SJSA1 (cell line): ENCODE results near the gene PDCD1. TPM values are rescaled to one million over a fixed set of nuclear protein-coding genes. Genes with fewer than 3 reads are reported as not detected.
"Not testable (repeated sequence)": the region's sequence is repeated elsewhere in the genome, so short reads cannot be mapped to it uniquely, and the experiment has no call there.

ENCODE experiments used
- DNase-seq, 2 experiments: peaks; one replicate each; pipeline ENCODE4 v3.0.0-alpha.2; 2015 to 2020; ENCODE audit warnings: low spot score in 2 of 2, low read depth in 1 of 2
- H3K27ac ChIP-seq: fragments of 250-450 bp; sonication (Bioruptor Pico); 2 replicates; pipeline ENCODE4 v1.5.1; 2020; ENCODE audit warnings: mild to moderate bottlenecking, moderate library complexity
- H3K27me3 ChIP-seq: fragments of 250-450 bp; sonication (Bioruptor Pico); replicated peaks from 2 replicates; pipeline ENCODE4 v1.5.1; 2020; ENCODE audit warnings: mild to moderate bottlenecking, moderate library complexity
- H3K36me3 ChIP-seq: fragments of 250-450 bp; sonication (Bioruptor Pico); 2 replicates; pipeline ENCODE4 v1.5.1; 2020; ENCODE audit warnings: mild to moderate bottlenecking
- H3K4me1 ChIP-seq: fragments of 250-450 bp; sonication (Bioruptor Pico); replicated peaks from 2 replicates; pipeline ENCODE4 v1.6.1; 2021; ENCODE audit warnings: mild to moderate bottlenecking
- H3K4me3 ChIP-seq: fragments of 250-450 bp; sonication (Bioruptor Pico); 2 replicates; pipeline ENCODE4 v1.5.1; 2020; ENCODE audit warnings: mild to moderate bottlenecking
- H3K9me3 ChIP-seq: fragments of 250-450 bp; sonication (Bioruptor Pico); replicated peaks from 2 replicates; pipeline ENCODE4 v1.5.1; 2020; ENCODE audit warnings: mild to moderate bottlenecking
- total RNA-seq: library from RNA; depleted of rRNA; stranded (reverse); fragments of >200 nt; shearing (Covaris generic); gene quantifications from 2 replicates; pipeline ENCODE4 v1.2.3, GENCODE V29; 2014; rRNA removed

PDCD1 gene
- not detected in 2 replicates for total RNA-seq

DNA sequence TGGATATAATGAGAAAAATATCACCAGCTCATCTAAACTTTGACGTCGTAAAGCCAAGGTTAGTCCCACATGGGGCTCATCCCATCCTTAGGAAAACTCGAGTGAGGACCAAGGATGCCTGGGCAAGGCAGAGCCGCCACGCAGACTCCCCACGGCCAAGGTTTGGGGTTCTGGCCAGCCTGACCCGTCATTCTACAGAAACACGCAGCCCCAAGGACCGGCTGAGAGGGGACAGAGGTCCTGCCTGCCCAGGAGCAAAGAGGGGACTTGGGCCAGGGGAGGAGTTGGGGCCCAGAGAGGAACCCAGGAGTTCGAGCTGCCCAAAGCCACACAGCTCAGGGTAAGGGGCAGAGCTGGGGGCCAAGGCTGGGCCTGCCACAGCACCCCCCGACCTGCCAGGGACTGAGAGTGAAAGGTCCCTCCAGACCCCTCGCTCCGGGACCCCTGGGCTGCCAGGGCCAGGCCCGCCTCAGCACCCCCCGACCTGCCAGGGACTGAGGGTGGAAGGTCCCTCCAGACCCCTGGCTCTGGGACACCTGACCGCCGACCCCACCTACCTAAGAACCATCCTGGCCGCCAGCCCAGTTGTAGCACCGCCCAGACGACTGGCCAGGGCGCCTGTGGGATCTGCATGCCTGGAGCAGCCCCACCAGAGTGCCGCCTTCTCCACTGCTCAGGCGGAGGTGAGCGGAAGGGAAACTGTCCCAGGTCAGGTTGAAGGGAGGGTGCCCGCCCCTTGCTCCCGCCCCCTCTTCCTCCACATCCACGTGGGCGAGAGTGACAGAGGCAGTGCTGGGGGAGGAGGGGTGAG is at the start of gene PDCD1:
TSS of gene PDCD1 (minus strand) at position 689 of the 811 bp plus-strand sequence. CDS start at position 633, 56 bp downstream.
- no peak within 1 kb of the TSS for H3K4me3 ChIP-seq
- no peaks in the 10 kb centered on the region for H3K36me3 ChIP-seq
- no peak for DNase-seq
- peaks cover 26% of the 10 kb centered on the region for H3K4me1 ChIP-seq
- peaks cover 5% of the 10 kb centered on the region for H3K27me3 ChIP-seq
- H3K27ac ChIP-seq = no peak within 1 kb of the TSS
- H3K9me3 ChIP-seq = no peaks in the 10 kb centered on the region

DNA sequence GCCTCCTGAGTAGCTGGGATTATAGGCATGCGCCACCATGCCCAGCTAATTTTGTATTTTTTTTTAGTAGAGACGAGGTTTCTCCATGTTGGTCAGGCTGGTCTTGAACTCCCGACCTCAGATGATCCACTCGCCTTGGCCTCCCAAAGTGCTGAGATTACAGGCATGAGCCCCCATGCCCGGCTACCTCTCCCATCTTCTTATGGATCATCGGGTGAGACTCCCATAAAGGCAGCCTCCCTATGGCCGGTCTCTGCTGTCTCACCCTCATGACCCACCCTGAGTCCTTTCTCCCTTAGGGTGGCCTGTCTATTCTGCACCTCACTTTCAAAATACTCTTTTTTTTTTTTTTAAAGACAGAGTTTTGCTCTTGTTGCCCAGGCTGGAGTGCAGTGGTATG is 49.1 kb upstream of the PDCD1 start:
- H3K27ac ChIP-seq, H3K27me3 ChIP-seq, DNase-seq, H3K4me1 ChIP-seq, H3K4me3 ChIP-seq, H3K9me3 ChIP-seq, H3K36me3 ChIP-seq: not testable (repeated sequence)

DNA sequence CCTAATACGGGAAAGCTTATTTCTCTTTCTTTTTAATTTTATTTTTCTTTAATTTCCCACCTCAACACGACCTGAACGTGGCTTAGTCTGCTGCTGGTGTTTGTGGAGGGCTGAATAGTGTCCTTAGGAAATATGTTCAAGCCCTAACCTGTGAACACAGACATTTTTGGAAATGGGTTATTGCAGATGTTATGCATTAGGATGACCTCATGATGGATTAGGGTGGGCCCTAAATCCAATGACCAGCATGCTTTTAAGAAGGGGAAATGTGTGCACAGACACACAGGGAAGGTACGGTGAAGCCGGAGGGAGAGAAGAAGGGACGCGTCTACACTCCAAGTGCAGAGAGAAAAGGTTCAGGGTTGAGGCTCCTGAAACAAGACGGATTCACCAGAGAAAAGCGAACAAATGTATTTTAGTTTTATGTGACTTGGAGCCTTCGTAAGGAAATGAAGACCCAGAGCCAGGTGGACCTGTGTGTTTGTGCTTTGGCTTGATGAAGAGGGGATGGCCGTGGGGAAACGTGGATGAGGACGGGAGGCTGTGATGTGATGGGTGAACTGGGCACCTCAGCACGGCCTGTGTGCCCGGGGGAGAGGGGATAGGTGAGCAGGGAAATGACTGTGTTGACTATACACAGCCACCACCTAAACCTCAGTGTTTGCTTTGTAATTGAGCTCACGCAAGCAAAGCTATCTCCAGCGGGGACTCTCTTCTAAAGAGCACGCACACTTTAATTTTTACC is 48.3 kb upstream of the PDCD1 start:
- no peaks in the 10 kb centered on the region for H3K36me3 ChIP-seq
- H3K9me3 ChIP-seq = no peaks in the 10 kb centered on the region
- no peak for DNase-seq
- H3K4me3 ChIP-seq = no peak overlapping the region
- no peaks in the 10 kb centered on the region for H3K4me1 ChIP-seq
- H3K27ac ChIP-seq = no peak overlapping the region
- peaks cover 10% of the 10 kb centered on the region; the same call in 1 of the 2 replicates for H3K27me3 ChIP-seq

DNA sequence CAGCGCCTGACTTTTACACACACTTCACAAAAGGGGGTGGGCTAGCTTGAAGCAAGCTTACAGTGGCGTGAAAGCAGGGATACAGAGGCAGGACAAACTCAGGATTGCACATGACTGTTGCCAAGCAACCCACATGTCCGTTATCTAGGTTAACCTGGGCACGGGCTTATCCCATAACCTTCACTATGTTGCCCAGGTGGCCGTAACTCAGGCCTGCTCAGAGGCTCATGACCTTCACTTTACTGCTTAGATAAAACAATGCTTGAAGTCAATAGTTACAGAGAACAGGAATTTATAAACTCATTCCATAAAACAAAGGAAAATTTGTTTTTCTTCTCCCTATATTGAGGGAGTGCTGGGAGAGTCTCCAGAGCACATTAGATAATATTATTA is 47.7 kb upstream of the PDCD1 start:
- H3K9me3 ChIP-seq, H3K4me3 ChIP-seq, H3K36me3 ChIP-seq, DNase-seq, H3K27ac ChIP-seq, H3K4me1 ChIP-seq: not testable (repeated sequence)
- peaks cover 16% of the 10 kb centered on the region; the same call in 1 of the 2 replicates for H3K27me3 ChIP-seq

DNA sequence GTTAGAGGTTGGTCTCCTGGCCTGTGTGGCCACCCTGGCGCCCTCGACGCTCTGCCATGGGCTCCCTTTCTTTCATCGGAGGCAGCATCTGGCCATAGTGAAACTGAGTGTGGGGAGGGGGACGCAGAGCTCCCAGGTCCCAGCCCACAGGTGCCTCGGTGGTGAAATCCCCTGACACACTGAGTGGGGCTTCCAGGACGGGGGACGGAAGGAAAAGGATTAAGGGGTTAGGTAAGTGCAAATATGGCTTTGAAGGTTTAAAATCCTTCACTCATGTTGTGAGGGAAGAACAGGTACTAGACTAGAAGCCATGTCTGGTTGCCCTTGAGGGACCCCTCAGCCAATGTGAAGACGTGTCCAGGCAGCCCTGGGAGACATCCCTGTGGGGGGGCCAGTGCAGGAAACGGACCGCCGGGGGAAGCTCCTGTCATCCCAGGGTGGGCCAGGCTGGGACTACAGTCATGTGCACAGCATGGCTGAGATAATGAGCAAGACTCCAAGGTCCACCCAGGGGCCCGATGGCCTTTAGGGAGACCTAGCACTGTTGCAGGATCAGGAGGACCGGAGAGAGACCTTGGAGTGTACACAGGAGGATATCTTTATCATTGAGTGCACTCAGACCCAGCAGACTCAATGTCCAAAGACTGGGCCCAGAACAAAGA is 47.2 kb upstream of the PDCD1 start:
- Histone ChIP-seq H3K27me3 (peaks cover 21% of the 10 kb centered on the region; the same call in 1 of the 2 replicates), H3K27ac (no peak overlapping the region), H3K4me3 (no peak overlapping the region), H3K36me3 (no peaks in the 10 kb centered on the region), H3K9me3 (no peaks in the 10 kb centered on the region), H3K4me1 (no peaks in the 10 kb centered on the region)
- peak in 1 of 2 experiments; percentile 42 for DNase-seq

DNA sequence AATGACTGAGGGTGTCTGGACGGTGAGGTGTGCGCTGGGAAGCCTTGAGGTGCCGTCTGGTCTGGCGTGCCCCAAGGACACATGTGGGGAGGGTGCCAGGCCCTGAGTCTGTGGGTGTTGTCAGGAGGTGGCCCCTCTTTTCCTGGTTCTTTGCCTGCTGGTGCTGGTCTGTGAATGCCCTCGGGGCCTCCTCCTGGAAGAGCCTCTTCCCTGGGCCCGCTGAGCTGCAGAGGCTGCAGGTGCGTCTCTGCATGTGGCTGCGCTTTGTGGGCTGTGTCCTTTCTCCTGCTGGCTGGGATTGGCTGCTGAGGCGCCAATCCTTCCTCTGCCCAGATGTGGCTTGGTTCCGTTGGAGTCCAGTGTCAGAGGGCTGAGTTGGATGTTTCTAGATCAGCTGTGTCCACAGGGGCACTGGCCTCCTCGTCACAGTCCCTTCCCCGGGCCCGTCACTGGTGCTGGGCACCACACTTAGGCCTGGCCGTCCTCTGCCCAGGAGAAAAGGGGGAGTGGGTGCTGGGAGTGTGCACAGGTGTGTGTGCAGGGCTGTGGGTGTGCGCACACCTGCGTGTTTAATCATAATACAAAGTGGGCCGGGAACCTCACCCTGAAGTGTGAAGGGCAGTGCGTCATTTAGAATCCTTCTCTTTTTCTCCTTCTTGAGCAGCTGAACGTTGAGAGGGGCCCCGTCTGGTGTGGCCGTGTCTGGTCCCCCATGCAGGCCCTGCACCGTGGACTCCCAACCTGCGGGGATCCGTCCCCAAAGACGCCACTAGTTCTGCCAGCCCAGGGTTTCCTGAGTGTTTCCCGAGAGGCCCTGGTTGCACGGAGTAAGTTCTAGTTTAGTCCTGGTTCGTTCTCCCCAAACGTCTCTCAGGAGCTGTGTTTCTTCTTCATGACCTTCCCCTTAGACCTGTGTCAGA is 46.4 kb upstream of the PDCD1 start:
- peaks cover 23% of the 10 kb centered on the region; the same call in 1 of the 2 replicates for H3K27me3 ChIP-seq
- no peaks in the 10 kb centered on the region for H3K4me1 ChIP-seq
- H3K4me3 ChIP-seq = no peak overlapping the region
- no peak overlapping the region for H3K27ac ChIP-seq
- H3K36me3 ChIP-seq = no peaks in the 10 kb centered on the region
- no peaks in the 10 kb centered on the region for H3K9me3 ChIP-seq
- DNase-seq = no peak

DNA sequence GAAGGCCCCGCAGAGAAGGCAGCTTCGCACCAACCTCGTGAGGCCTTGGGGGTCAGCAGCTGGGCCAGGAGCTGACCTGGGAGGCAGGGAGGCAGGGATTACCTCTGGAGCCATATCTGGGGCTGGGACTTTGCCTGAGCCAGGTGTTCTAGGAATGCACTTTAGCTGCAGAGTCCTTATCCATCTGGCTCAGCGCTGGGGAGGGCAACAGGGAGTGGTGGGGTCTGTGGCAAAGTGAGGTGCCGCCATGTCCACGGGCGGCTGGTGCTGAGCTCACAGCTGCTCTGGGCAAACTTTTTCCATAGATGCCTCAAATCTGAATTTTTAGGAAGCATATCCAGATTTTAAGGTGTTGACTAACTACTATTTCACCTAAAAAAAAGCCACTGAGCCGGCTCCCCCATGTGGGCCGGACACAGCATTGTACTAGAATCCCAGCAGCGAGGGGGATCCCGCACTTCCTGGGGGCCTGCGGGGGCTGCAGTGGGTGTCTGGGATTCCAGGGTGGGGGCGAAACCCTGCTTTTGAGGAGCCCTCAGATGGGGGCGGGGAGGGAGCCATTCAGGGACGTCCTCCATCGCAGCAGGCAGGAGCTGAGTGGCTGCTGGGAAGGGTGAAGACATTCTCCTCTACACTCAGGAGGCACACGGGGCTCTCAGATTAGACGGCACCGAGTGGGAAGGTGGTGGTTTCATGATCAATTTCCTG is 45.5 kb upstream of the PDCD1 start:
- DNase-seq = no peak
- Histone ChIP-seq H3K27ac (no peak overlapping the region), H3K4me1 (no peaks in the 10 kb centered on the region), H3K27me3 (peaks cover 23% of the 10 kb centered on the region; the same call in 1 of the 2 replicates), H3K36me3 (no peaks in the 10 kb centered on the region), H3K4me3 (no peak overlapping the region), H3K9me3 (no peaks in the 10 kb centered on the region)

DNA sequence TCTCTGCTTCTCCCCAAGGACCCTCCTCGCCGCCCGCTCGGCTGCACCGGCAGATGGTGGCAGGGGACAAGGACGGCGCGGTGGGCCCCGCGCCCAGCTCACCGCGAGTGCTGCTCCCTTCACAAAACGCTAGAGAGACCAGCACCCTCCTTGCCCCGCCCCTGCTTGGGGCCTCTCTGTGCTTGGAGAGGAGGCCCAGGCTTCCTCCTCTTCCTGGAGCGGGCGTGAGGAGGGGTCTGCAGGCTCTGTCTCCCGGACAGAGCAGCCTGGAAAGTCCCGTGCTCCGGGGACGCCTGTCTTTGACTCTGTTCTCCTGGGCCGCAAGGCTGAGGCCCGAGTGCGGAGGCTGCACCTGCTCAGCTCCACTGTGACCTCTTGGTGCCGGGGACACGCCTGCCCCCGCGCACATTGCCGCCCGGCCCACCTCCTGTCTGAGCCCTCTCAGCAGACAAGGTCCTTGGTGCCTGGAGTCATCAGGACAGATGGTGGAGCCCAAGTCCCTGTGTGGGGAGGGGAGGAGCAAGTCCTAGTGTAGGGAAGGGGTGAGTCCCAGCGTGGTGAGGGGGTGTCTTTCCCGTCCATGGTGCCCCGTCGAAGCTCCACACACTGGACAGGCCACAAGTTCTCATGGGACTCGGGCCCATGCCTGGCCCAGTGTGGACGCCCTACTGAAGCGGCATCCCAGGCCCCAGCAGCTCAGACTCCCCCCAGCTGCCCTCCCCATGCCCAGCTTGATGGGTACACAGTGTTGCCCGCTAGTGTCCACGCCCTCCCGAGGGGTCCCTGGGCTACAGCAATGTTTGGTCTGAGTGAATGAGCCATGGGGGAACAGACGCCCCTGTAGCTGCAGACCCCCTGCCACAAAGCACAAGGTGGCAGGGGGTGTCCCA is 44.7 kb upstream of the PDCD1 start:
- no peak overlapping the region for H3K4me3 ChIP-seq
- H3K27me3 ChIP-seq = peaks cover 23% of the 10 kb centered on the region; the same call in 1 of the 2 replicates
- no peak overlapping the region for H3K27ac ChIP-seq
- H3K36me3 ChIP-seq = no peaks in the 10 kb centered on the region
- peak in 1 of 2 experiments; percentile 40 for DNase-seq
- H3K9me3 ChIP-seq = no peaks in the 10 kb centered on the region
- no peaks in the 10 kb centered on the region for H3K4me1 ChIP-seq

DNA sequence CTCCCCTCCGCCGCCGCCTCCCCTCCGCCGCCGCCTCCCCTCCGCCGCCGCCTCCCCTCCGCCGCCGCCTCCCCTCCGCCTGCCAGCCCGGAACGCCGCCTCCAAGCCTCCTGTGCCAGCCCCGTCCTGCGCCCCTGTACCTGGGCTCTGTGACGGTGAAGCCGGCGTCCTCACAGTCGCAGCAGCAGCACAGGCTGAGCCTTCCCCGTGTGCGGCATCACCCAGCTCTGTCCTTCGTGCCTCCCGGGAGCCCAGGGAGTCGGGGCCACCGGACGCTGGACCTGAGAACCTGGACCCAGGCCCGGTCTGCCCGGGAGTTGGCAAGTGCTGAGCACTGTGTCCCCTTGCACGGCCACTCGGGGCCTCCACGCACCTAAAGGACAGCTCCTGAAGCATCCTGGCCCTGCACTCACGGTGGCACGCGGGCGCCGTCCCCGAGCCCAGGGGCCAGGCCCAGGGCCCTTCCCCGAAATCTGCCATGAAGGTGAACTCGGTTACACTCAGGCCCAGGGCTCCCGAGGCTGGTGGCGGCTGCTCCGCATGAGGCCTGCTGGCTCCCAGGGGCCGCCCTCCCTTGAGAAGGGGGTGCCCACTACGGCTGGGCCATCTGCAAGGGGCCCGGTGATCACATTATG is 43.8 kb upstream of the PDCD1 start:
- Histone ChIP-seq H3K4me3 (no peak overlapping the region), H3K27me3 (peaks cover 23% of the 10 kb centered on the region; the same call in 1 of the 2 replicates), H3K4me1 (no peaks in the 10 kb centered on the region), H3K9me3 (no peaks in the 10 kb centered on the region), H3K27ac (no peak overlapping the region), H3K36me3 (no peaks in the 10 kb centered on the region)
- peak in 1 of 2 experiments; percentile 40 for DNase-seq

DNA sequence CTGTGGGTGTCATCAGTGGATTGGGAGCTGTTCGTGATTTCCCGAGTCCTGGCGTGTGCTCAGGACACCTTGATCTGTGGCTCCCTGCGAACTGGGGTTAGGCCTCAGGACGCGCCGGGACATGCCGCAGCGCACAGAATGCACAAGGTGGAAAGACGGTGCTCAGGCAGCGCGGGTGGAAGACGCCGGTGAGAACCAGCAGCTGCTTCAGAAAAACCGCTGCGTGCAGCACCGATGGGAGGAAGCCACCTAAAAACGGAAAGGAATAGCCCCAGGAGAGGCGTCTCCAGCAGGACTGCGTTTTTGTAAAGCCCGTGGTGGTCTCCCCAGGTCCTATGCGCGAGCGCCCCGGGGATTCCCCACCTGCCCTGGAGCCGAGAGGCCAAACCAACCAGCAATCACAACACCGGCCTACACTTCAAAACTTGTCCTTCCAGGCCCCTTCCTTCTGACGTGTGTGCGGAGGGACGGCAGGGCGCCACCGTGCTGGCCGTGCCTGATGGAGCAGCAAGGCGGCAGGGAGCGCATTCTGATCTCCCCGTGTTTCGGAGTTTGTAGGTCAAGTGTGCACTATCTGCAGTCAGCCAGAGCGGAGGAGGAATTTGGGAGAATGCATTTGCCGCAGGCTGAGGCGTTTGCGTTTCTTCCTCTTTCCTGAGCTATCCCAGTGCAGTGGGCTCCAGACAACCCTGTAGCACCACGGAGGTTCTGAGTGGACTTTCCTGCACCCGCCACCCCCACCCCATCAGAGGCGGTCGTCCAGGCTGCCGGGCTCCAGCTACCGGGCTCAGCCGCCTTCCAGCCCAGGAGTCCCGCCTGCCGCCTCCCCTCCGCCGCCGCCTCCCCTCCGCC is 43.0 kb upstream of the PDCD1 start:
- no peak for DNase-seq
- H3K9me3 ChIP-seq = no peaks in the 10 kb centered on the region
- no peaks in the 10 kb centered on the region for H3K36me3 ChIP-seq
- H3K27ac ChIP-seq = no peak overlapping the region
- H3K27me3 ChIP-seq = peaks cover 20% of the 10 kb centered on the region; the same call in 1 of the 2 replicates
- H3K4me1 ChIP-seq = no peaks in the 10 kb centered on the region
- no peak overlapping the region for H3K4me3 ChIP-seq

DNA sequence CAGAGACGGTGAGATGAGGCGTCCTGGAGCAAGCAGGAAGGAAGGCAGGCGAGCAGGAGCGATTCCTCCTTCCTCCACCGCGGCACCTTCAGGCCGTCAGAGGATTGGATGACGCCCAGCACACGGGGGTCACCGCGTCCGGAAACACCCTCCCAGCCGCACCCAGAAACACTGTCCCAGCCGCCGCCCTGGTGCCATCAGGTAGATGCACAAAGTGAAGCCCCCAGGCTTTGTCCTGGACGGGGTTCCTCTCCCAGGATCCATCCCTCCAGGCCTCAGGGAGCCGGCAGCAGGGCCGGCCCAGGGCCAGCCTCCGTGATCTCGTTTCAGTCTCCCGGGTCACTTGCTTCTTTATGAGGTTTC is 42.3 kb upstream of the PDCD1 start:
- no peaks in the 10 kb centered on the region for H3K36me3 ChIP-seq
- DNase-seq = peak in 1 of 2 experiments; percentile 38

More for the DNA sequence above, 42.3 kb upstream of the PDCD1 start:
- peaks cover 20% of the 10 kb centered on the region; the same call in 1 of the 2 replicates for H3K27me3 ChIP-seq
- no peaks in the 10 kb centered on the region for H3K9me3 ChIP-seq
- H3K4me1 ChIP-seq = no peaks in the 10 kb centered on the region
- H3K27ac ChIP-seq = no peak overlapping the region
- H3K4me3 ChIP-seq = no peak overlapping the region
